Measurements from ENCODE around the gene DCDC2C. TPM values are rescaled to one million over a fixed set of nuclear protein-coding genes. Genes with fewer than 3 reads are reported as not detected.
"Not testable (repeated sequence)": the region's sequence is repeated elsewhere in the genome, so short reads cannot be mapped to it uniquely, and the experiment has no call there.

The DCDC2C gene, protein sequence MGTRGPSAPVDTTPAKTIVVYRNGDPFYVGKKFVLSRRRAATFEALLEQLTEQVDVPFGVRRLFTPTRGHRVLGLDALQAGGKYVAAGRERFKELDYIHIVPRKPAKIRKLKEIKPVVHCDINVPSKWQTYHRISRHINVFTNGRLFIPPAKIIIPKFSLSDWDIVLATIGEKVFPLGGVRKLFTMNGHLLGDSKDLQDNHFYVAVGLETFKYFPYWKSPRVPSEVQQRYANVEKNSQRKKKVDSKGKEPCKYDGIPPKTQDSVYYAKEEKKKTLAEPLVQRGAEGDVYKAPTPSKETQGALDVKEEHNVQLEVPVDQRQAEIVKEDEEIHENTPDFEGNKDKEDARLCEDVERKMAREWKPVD
- not detected for total RNA-seq

DNA sequence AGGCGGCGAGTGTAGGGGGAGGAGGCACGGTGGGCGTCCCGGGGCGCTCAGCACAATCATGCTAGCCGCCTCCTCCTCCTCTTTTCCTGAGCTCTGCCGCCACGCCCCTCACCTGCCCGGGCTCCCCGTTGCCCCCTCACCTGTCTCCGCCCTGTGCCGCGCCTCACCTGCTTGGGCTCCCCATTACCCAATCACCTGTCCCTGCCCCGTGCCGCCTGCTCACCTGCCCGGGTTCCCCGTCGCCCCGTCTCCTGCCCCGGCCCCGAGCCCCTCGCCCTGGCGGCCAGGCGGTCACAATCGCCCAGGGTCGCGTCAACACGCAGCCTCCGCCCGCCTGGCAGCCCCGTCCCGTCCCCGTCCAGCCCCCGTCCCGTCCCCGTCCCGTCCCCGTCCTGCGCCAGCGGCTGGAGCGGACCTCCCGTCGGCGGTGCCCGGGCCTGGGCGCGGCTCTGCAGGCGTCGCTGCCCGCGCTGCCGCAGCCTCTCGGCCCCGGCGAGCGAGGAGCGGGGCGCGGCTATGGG lies at the start of gene DCDC2C:
Gene DCDC2C, plus strand, starts transcription at position 340 of the 521 bp plus-strand sequence. Its CDS starts 177 bp downstream, at position 517.
- DNase-seq (ENCODE audit: low spot score) (no peak), ATAC-seq (no peak)
- Mint-ChIP-seq H3K9me3 (peaks cover 3% of the 10 kb centered on the region), H3K4me3 (no peak within 1 kb of the TSS), H3K36me3 (peaks cover 6% of the 10 kb centered on the region), H3K27ac (no peak within 1 kb of the TSS), H3K4me1 (ENCODE audit: low read depth in 2 of 2) (peaks cover 0 to 5% of the 10 kb centered on the region in 2 donors), H3K27me3 (peaks cover 33 to 52% of the 10 kb centered on the region in 2 donors)

DNA sequence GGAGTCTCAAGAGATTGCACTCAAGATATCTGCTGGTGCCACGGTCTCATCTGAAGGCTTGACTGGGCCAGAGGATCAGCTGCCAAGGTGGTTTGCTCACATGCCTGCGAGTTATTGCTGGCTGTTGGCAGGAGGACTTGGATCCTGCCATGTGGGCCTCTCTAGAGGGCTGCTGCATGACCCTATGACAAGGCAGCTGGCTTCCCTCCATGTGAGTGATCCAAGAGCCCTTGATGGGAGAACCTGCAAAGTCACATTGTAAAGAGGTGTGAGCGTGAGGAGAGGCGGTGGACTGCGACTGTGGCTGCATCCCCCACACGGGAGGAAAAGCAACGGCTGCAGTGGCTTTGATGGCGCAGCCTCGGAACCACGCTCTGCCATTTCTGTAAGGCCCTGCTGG lies 49.4 kb upstream of the DCDC2C start:
- no peaks in the 10 kb centered on the region for H3K9me3 Mint-ChIP-seq
- no peaks in the 10 kb centered on the region for H3K36me3 Mint-ChIP-seq
- no peak overlapping the region for H3K27ac Mint-ChIP-seq
- no peak for DNase-seq (ENCODE audit: low spot score)
- ATAC-seq = no peak
- H3K4me1 Mint-ChIP-seq (ENCODE audit: low read depth in 2 of 2) = peaks cover 13% of the 10 kb centered on the region in 2 donors
- no peak overlapping the region for H3K4me3 Mint-ChIP-seq
- peaks cover 0 to 5% of the 10 kb centered on the region in 2 donors for H3K27me3 Mint-ChIP-seq

DNA sequence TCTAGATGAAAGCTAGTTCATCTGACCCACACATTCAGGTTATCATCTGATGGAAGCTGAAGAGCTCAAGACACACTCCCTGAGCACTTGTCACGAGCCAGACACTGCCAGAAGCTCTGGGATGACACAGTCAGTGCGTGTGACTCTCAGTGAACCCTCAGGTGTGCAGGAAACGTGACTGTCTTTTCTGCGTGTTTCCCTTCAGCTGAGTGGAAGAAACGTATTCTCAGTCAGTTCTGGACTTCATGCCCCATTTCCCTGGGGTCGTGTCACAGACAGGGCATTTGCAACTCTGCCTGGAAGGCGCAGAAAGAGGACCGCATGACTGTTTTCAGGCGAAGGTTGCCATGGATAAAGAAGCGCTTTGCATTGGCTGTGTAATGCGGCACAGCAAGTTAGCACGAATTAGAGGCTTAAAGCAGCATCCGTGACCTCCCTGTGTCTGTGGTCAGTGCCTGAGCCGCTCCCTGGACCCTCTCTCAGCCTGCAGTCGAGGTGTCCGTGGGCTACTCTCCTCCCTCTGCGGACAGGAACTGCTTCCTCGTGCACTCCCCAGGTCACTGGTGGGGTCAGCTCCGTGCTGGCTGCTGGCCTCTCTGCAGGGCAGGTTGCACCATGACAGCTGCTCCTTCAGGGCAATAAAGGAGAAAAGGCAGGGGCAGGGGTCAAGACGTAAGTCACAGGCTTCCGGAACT lies 48.7 kb upstream of the DCDC2C start:
- Mint-ChIP-seq H3K4me3 (no peak overlapping the region), H3K4me1 (ENCODE audit: low read depth in 2 of 2) (peaks cover 13% of the 10 kb centered on the region in 2 donors), H3K9me3 (no peaks in the 10 kb centered on the region), H3K27me3 (peaks cover 0 to 5% of the 10 kb centered on the region in 2 donors), H3K36me3 (no peaks in the 10 kb centered on the region), H3K27ac (no peak overlapping the region)
- ATAC-seq (no peak), DNase-seq (ENCODE audit: low spot score) (no peak)

DNA sequence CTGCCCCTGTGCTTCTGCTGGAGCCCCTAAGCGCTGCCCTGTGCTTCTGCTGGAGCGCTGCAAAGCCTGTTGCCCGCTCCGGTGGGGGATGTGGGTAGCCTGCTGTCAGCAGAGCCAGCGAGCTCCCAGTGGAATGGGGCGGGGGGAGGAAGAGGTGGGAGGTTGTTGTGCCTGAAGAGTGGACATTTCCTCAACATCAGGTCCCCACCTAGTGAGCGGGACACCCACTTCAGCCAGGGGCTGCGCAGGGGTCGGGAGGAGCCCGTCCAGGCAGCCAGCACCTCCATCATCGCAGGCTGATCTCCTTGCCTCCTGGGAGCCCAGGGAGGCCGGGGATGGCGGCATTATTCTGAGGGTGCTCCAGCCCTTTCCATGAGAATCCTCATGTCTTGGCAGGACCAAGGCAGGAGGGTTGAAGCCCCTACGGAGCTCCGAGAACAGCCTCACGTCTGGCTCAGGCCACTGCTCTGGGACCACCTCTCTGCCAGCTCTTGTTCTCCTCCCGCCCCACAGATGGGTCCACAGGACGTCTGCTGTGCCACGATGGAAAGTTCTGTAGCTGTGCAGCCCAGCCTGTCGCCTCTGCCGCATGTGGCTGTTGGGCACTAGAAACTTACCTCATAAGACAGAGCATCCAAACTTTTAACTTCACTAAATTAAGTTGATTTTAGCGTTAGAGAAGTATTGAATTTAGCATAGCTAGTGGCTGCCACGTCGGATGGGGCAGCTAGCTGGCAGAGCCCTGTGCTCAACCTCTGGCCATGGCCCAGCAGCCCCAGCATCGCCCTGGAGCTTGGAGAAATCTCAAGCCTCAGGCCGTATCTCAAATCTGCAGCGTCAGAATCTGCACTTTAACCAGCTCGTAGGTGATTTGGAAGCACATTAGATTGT lies 47.3 kb upstream of the DCDC2C start:
- peaks cover 8% of the 10 kb centered on the region in 2 donors for H3K4me1 Mint-ChIP-seq (ENCODE audit: low read depth in 2 of 2)
- H3K9me3 Mint-ChIP-seq = no peaks in the 10 kb centered on the region
- H3K4me3 Mint-ChIP-seq = no peak overlapping the region
- H3K36me3 Mint-ChIP-seq = no peaks in the 10 kb centered on the region
- DNase-seq (ENCODE audit: low spot score) (no peak), ATAC-seq (no peak)
- H3K27me3 Mint-ChIP-seq = peaks cover 0 to 2% of the 10 kb centered on the region in 2 donors
- no peak overlapping the region for H3K27ac Mint-ChIP-seq

DNA sequence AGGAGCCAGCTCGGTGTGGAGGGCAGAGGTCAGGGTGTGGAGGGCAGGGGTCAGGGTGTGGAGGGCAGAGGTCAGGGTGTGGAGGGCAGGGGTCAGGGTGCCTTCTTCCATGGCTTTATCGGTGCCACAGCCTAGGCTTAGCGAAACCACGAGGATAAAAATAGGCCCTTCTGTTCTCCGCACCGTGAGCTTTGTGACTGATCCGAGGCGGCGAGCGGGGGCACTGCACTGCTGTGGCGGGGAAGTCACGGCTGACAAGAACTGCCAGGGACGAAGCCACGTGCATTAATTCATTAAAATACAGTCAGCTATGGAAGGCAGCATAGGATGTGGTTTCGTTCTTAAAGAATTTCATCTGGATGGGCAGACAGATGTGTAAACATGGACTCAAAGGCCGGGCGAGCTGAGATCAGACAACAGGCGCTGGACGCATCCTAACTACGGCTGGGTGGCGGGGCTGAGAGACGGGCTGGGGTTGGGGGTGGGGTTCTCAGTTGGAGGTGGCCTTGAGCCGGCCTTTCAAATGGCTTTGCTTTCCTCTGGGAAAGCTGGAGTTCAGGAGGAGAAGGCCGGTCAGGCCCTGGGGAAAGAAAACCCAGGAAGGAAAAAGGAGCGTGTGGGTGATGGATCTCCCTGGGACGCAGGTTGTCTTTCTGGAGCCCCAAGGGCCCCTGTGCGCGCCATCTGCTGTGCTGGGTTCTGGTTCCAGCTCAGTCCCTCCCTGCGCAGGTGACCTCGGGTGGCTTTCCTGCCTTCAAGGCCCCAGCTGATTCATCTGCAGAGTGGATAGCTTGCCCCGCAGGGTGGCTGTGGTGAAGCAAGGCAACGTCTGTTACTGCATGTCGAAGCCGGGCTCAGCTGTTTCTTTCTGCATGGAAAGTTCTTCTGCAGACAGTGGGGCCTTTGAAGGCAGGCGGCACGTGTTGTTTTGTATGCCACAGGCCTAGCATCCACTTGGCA lies 46.3 kb upstream of the DCDC2C start:
- no peak overlapping the region for H3K4me3 Mint-ChIP-seq
- H3K27ac Mint-ChIP-seq = no peak overlapping the region
- H3K27me3 Mint-ChIP-seq = no peaks in the 10 kb centered on the region
- ATAC-seq (no peak), DNase-seq (ENCODE audit: low spot score) (no peak)
- H3K36me3 Mint-ChIP-seq = no peaks in the 10 kb centered on the region
- H3K4me1 Mint-ChIP-seq (ENCODE audit: low read depth in 2 of 2) = no peaks in the 10 kb centered on the region
- no peaks in the 10 kb centered on the region for H3K9me3 Mint-ChIP-seq

DNA sequence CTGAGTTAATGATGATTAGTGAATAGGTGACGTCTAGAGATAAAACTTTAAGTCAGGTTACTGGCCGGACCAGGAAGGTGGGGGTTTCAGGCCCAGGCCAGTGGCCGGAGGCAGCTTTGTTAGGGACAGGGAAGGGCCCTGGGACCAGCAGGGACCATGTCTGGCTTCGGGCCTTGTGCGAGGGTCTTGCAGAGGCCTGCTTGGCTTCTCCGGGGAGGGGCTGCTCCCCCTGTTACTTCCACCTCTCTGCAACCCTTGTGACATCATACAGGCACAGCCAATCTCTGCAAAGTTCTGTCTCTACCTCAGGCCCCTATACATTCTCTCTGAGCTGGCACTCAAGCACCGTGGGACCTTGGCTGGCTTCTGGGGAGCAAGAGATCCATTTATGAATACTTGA lies 45.5 kb upstream of the DCDC2C start, which contains the start of gene ALLC:
Gene ALLC, plus strand, starts transcription at position 320 of the 400 bp plus-strand sequence. CDS start 12,958 bp downstream, outside the sequence.
- DNase-seq (ENCODE audit: low spot score) (no peak), ATAC-seq (no peak)
- H3K27ac Mint-ChIP-seq = no peak within 1 kb of the TSS
- H3K4me3 Mint-ChIP-seq = no peak within 1 kb of the TSS
- no peaks in the 10 kb centered on the region for H3K36me3 Mint-ChIP-seq
- peaks cover 0 to under 1% of the 10 kb centered on the region in 2 donors for H3K27me3 Mint-ChIP-seq
- H3K4me1 Mint-ChIP-seq (ENCODE audit: low read depth in 2 of 2) = no peaks in the 10 kb centered on the region
- no peaks in the 10 kb centered on the region for H3K9me3 Mint-ChIP-seq

DNA sequence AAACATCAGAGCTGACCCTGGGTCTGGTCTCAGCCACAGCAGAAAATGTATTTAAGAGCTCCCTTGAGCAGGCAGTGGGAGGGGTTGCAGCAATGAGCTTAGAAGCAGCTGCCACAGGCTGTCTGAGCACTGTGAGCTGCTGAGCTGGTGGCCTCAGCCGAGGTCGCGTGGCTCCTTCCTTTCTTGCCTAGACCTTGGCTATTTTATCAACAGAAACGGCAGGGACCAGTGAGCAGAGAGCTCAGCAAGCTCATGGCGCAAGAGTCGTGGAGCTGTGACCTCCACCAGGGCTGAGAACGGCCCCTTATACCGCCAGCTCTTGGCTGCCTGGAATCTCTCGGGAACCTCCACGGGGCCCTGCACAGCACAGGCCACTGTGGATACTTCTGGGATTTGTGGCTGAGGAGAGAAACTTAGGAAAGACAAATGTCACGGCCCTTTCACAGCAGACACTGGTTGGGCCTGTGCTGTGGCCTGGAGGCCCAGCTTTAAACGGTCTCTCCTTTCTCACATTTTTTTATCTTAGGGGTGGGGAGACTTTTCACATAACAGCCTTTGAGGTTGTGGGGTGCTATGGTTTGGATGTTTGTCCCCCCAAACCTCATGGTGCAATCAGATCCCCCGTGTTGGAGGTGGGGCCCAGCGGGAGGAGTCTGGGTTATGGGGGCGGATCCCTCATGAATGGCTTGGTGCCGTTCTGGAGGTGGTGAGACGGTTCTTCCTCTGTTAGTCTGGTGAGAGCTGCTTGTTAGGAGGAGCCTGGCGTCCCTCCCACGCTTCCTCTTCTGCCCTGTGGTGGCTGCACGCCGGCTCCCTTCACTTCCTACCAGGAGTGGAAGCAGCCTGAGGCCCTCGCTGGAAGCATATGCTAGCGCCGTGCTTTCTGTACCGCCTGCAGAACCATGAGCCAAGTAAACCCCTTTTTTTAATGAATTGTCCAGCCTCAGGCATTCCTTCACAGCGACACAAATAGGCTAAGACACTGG lies 43.6 kb upstream of the DCDC2C start:
- no peaks in the 10 kb centered on the region for H3K4me1 Mint-ChIP-seq (ENCODE audit: low read depth in 2 of 2)
- ATAC-seq = no peak
- H3K9me3 Mint-ChIP-seq = no peaks in the 10 kb centered on the region
- H3K27me3 Mint-ChIP-seq = peaks cover 0 to 7% of the 10 kb centered on the region in 2 donors
- no peak overlapping the region for H3K27ac Mint-ChIP-seq
- DNase-seq (ENCODE audit: low spot score) = peak; percentile 41
- no peak overlapping the region for H3K4me3 Mint-ChIP-seq
- no peaks in the 10 kb centered on the region for H3K36me3 Mint-ChIP-seq

DNA sequence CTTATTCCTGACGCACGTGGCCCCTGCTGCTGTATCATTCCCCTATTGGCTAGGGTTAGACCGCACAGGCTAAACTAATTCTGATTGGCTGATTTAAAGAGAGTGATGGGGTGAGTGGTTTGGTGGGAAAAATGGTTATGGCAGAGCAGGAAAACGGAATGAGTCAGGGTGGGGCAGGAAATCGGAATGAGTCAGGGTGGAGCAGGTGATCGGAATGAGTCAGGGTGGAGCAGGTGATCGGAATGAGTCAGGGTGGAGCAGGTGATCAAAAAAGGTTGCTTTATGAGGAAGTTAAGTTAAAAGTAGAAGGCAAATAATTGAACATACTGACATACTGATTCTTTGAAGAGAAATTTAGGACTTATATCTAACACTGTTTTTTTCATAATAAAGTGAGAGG lies 42.7 kb upstream of the DCDC2C start:
- not testable (repeated sequence) for H3K4me3 Mint-ChIP-seq; DNase-seq (ENCODE audit: low spot score); H3K36me3 Mint-ChIP-seq; H3K27ac Mint-ChIP-seq; ATAC-seq; H3K4me1 Mint-ChIP-seq (ENCODE audit: low read depth in 2 of 2); H3K9me3 Mint-ChIP-seq
- peaks cover 0 to 12% of the 10 kb centered on the region in 2 donors for H3K27me3 Mint-ChIP-seq

DNA sequence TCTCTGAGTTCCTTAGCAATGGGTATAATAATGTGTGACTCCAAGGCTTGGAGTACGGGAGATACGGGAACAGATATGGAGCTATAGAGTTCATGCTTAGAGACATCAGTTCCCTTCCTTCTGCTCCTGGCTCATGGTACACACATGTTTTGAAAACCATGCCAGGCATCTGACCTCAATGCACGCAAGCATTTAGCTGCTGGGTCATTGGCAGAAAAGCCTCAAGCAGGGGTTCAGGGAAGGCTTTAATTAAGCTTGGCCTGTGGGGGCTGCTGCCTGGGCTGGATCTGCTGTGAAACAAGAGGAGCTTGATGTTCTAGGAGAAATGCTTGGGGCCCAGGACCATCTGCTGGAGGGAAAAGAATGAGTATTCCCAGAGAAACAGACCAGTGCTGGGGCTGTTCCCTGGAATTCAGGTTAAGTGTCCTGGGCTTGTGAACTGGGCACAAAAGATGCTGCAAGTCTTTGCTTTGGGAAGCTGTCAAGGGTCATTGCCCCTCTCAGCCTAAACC lies 42.2 kb upstream of the DCDC2C start:
- H3K27me3 Mint-ChIP-seq = peaks cover 0 to 14% of the 10 kb centered on the region in 2 donors
- no peak for ATAC-seq
- no peak overlapping the region for H3K4me3 Mint-ChIP-seq
- no peak for DNase-seq (ENCODE audit: low spot score)
- no peaks in the 10 kb centered on the region for H3K36me3 Mint-ChIP-seq
- H3K27ac Mint-ChIP-seq = no peak overlapping the region
- H3K4me1 Mint-ChIP-seq (ENCODE audit: low read depth in 2 of 2) = no peaks in the 10 kb centered on the region
- H3K9me3 Mint-ChIP-seq = no peaks in the 10 kb centered on the region

DNA sequence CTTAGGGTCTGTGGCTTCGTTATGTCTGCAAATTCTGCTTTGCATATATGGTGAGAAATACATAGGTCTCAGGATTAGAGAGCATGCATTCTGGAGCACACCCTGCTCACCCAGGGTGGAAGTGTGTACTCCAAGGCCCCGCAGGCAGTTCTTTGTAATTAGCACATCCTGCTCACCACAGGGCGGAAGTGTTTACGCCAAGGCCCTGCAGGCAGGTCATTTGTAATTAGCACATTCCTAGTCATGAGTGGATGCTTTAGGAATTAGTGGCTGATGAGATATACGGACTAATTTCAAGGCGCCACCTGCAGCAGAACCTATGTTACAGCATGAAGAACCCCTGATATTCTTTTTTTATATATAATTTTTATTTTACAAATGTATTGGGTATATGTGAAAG lies 41.1 kb upstream of the DCDC2C start:
- H3K4me1 Mint-ChIP-seq (ENCODE audit: low read depth in 2 of 2) = no peaks in the 10 kb centered on the region
- no peaks in the 10 kb centered on the region for H3K9me3 Mint-ChIP-seq
- DNase-seq (ENCODE audit: low spot score) (no peak), ATAC-seq (no peak)
- H3K36me3 Mint-ChIP-seq = no peaks in the 10 kb centered on the region
- no peak overlapping the region for H3K27ac Mint-ChIP-seq
- H3K27me3 Mint-ChIP-seq = peaks cover 0 to 14% of the 10 kb centered on the region in 2 donors
- no peak overlapping the region for H3K4me3 Mint-ChIP-seq

DNA sequence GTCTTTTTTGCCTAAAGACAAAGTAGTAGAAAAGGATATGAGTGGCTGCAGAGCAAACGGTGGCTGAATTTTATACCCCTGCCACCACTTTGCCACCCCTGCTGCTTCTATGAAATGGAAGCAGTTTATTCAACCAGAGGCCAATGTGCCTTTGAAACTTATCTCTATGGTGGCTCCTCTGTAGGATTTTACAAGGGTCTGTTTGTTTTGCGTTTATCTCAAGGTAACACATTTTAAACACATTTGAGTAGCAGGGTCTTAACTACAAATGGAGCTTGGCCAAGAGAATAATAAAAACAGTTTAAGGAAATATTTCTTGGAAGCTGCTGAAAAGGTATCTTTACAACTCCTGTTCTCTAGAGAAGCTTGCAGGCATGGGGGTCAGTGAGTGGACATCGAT lies 39.3 kb upstream of the DCDC2C start:
- no peak for DNase-seq (ENCODE audit: low spot score)
- H3K9me3 Mint-ChIP-seq = no peaks in the 10 kb centered on the region
- peaks cover 0 to 14% of the 10 kb centered on the region in 2 donors for H3K27me3 Mint-ChIP-seq
- H3K4me3 Mint-ChIP-seq = no peak overlapping the region
- H3K36me3 Mint-ChIP-seq = no peaks in the 10 kb centered on the region
- ATAC-seq = no peak
- no peak overlapping the region for H3K27ac Mint-ChIP-seq
- H3K4me1 Mint-ChIP-seq (ENCODE audit: low read depth in 2 of 2) = no peaks in the 10 kb centered on the region

All from natural killer cell treated with Interleukin-12 subunit alpha and Interleukin-12 subunit beta and Interleukin-15 and Interleukin-18, amount 100 ng/mL, for 72 hours (primary cell).